ENCODE measurements around the gene GNPDA1.

DNA sequence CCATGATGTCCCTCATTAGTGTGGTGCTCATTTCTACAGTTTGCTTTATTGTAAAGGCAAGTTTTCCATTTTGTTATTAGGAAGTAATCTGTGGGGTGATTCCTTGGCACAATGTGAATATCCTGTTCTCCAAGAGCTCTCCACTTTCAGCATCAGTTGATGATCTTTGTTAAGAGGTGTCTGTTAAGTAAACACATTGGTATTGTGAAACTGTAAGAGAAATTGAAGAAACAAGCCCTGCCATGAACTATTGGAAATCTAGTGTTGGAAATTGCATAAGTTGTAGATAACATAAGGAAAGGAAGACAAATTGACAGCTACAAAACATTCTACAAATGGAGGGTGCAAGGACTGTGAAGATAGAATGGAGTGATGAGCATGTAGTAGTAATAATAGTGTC is 26.8 kb downstream of the GNPDA1 start:
- TF ChIP-seq, protein P1, sequence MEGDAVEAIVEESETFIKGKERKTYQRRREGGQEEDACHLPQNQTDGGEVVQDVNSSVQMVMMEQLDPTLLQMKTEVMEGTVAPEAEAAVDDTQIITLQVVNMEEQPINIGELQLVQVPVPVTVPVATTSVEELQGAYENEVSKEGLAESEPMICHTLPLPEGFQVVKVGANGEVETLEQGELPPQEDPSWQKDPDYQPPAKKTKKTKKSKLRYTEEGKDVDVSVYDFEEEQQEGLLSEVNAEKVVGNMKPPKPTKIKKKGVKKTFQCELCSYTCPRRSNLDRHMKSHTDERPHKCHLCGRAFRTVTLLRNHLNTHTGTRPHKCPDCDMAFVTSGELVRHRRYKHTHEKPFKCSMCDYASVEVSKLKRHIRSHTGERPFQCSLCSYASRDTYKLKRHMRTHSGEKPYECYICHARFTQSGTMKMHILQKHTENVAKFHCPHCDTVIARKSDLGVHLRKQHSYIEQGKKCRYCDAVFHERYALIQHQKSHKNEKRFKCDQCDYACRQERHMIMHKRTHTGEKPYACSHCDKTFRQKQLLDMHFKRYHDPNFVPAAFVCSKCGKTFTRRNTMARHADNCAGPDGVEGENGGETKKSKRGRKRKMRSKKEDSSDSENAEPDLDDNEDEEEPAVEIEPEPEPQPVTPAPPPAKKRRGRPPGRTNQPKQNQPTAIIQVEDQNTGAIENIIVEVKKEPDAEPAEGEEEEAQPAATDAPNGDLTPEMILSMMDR (IDR thresholded peaks at IDR 0.05): no peak
- TF ChIP-seq POLR2A (IDR thresholded peaks at IDR 0.05): no peak
